Heart left ventricle (tissue), 16 donors: ENCODE data around the gene NID2. TPM values are rescaled to one million over a fixed set of nuclear protein-coding genes. Genes with fewer than 3 reads are reported as not detected.
A peak's percentile ranks its signal among the peaks of the same experiment; 100 is the strongest.

Source experiments
- ATAC-seq, 4 donors: fragments of 200-7000 bp; cut with Tn5 transposase; one replicate each; pipeline ENCODE4 v1.9.1; 2020 to 2022; ENCODE audit warnings: moderate library complexity in 4 of 4, mild to moderate bottlenecking in 3 of 4, moderate number of reproducible peaks in 1 of 4
- DNase-seq, 5 donors: peaks; one replicate each; pipeline ENCODE4 v3.0.0-alpha.2; 2020
- H3K27ac ChIP-seq, 12 donors: fragments of 200-600 bp; sonication (generic) in 4 of 12; one replicate each; pipeline versions ENCODE4 v1.5.0 to v1.8.0; 2016 to 2022; ENCODE audit warnings: mild to moderate bottlenecking in 2 of 12
- H3K27me3 ChIP-seq, 9 donors: fragments of 200-600 bp; sonication (generic) in 2 of 9; one replicate each; pipeline versions ENCODE4 v1.5.1 to v1.8.0; 2016 to 2022; ENCODE audit warnings: mild to moderate bottlenecking in 3 of 9
- H3K36me3 ChIP-seq, 9 donors: fragments of 200-600 bp; sonication (generic) in 2 of 9; one replicate each; pipeline versions ENCODE4 v1.5.0 to v1.8.0; 2018 to 2022; ENCODE audit warnings: mild to moderate bottlenecking in 2 of 9
- H3K4me1 ChIP-seq, 12 donors: fragments of 200-600 bp; sonication (generic) in 4 of 12; one replicate each; pipeline versions ENCODE4 v1.5.0 to v1.8.0; 2016 to 2022; ENCODE audit warnings: mild to moderate bottlenecking in 3 of 12
- H3K4me3 ChIP-seq, 12 donors: fragments of 200-600 bp; sonication (generic) in 4 of 12; one replicate each; pipeline versions ENCODE4 v1.5.0 to v1.8.0; 2017 to 2022; ENCODE audit warnings: mild to moderate bottlenecking in 9 of 12, moderate library complexity in 4 of 12
- H3K9me3 ChIP-seq, 12 donors: fragments of 200-600 bp; sonication (generic) in 4 of 12; one replicate each; pipeline versions ENCODE4 v1.5.0 to v1.8.0; 2016 to 2022; ENCODE audit warnings: mild to moderate bottlenecking in 1 of 12
- CTCF ChIP-seq, 12 donors: fragments of 200-600 bp; sonication (generic) in 4 of 12; IDR thresholded peaks; one replicate each; pipeline versions ENCODE4 v1.5.0 to v1.8.0; 2018 to 2022; ENCODE audit warnings: antibody characterized with exemption in 12 of 12, mild to moderate bottlenecking in 5 of 12
- POLR2A ChIP-seq, 2 donors: fragments of 450-650 bp; IDR thresholded peaks; one replicate each; pipeline ENCODE4 v1.6.1; 2017; ENCODE audit warnings: antibody characterized with exemption in 2 of 2, mild to moderate bottlenecking in 2 of 2, moderate library complexity in 2 of 2
- WGBS, 4 donors: extraction: QIAGEN DNeasy Blood & Tissue Kit in 2 of 4; methylation state at CpG; one replicate each; pipeline versions ENCODE4 v1.1.5 to v1.1.7; 2013 to 2018; 5-methylcytosine and 5-hydroxymethylcytosine counted together
- intact Hi-C, 10 donors: fragments of 100-400 bp; cut with DNase I; formaldehyde crosslinking; loops; one replicate each; pipeline versions ENCODE4 v1.11.1 to v1.14.2; 2022
- polyA plus RNA-seq, 2 donors: library from polyadenylated mRNA; stranded (reverse); fragments of 200-250 nt; gene quantifications; one replicate each; pipeline ENCODE4 v1.2.3, GENCODE V29; 2013
- total RNA-seq, 9 donors: library from RNA; depleted of rRNA in 2 of 9; stranded (reverse); fragments of >200 nt in 2 of 9; fragmentation: NEBNext Ultra II Directional in 3 of 9; extraction: Animal tissue kit (Norgen Biotek cat#: 25700) in 3 of 9; gene quantifications; one replicate each; pipeline versions ENCODE4 v1.1.0 to v1.2.4, GENCODE V29; 2016 to 2023
- donor health status: ischemic (EF 13 %, LVEDD 7.1; RV severe dilation, severe dysfunction).
- donor health status: healthy with polysubstance abuse.
- donor health status: DM: no; HTN: yes; CAD: no.
- donor health status: DM: no; HTN: no; CAD: no.
- donor health status: ischemic (EF 25% LVEDD 6.9; RV normal size, moderate dysfunction).
- donor health status: ischemic (EF 25% LVEDD 5.7; RV mildly dilated, moderate dysfunction).
- donor health status: healthy.
- donor health status: DM: yes; HTN: yes; CAD: no.
- donor health status: ischemic (EF 35%, LVEDD 5.7; RV mildly dilated, moderate dysfunction).
- donor health status: nonischemic (EF 11% LVEDD 7.7; RV severe dilation, severe dysfunction).
- donor health status: DM: yes; HTN: yes; CAD: no.
- donor health status: PGD.
- donor health status: ischemic (EF 29% LVEDD 5.4; RV normal size, mild dysfunction).
- donor health status: nonischemic (EF 23%, LVEDD 6.1; RV moderate dilation, normal function).

Gene NID2
- total and polyA plus RNA-seq, 11 donors, result 17.3 to 77.4 (median 40.6) TPM

DNA sequence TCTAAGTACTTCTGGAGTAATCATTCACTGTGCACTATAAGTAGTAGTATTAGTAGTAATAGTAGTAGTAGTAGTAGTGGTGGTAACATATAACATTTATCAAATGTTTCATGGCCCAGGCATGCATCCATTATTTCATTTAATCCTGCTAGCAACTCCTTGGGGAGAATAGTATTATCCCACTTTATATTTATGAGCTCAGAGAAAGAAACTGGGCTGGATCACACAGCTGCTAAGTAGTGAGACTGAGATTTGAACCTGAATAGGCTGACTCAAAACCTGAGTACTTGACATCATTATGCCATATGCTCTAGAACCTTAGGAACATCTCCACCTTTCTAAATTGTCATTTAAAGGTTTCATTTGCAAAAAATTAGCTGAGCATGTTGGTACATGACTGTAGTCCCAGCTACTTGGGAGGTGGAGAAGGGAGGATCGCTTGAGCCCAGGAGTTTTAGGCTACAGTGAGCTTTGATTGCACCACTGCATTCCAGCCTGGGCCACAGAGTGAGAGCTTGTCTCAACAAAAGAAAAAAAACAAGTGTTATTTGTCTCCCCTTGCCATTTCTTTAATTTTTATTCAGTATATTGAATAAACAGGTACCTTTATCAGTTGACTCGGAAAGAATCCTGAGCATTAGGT, 11.4 kb upstream of the NID2 start:
- H3K4me1 ChIP-seq, result peaks cover 0 to 38% (median 20%) of the 10 kb centered on the region in 12 donors
- peaks cover 0 to 14% (median 6%) of the 10 kb centered on the region in 12 donors for H3K9me3 ChIP-seq
- WGBS, 4 donors, result 82 to 88% (median 85%) methylated on average over 2 of the region's 2 CpGs
- intact Hi-C loops, result loop anchor here in 1 of 10 donors (5.0 kb wide), 1 partner anchor 37 kb away; no protein-coding TSS in a partner anchor
- no peaks in the 10 kb centered on the region for H3K36me3 ChIP-seq
- no peaks in the 10 kb centered on the region for H3K27me3 ChIP-seq
- TF ChIP-seq CTCF (IDR thresholded peaks at IDR 0.05), result no peak
- no peak for TF ChIP-seq POLR2A (IDR thresholded peaks at IDR 0.05)
- no peak for DNase-seq
- ATAC-seq, result peak in 1 of 4 donors; percentile 56
- peak overlapping the region in 3 of 12 donors; percentile 15 to 35 (median 19) for H3K27ac ChIP-seq
- H3K4me3 ChIP-seq, result no peak overlapping the region

DNA sequence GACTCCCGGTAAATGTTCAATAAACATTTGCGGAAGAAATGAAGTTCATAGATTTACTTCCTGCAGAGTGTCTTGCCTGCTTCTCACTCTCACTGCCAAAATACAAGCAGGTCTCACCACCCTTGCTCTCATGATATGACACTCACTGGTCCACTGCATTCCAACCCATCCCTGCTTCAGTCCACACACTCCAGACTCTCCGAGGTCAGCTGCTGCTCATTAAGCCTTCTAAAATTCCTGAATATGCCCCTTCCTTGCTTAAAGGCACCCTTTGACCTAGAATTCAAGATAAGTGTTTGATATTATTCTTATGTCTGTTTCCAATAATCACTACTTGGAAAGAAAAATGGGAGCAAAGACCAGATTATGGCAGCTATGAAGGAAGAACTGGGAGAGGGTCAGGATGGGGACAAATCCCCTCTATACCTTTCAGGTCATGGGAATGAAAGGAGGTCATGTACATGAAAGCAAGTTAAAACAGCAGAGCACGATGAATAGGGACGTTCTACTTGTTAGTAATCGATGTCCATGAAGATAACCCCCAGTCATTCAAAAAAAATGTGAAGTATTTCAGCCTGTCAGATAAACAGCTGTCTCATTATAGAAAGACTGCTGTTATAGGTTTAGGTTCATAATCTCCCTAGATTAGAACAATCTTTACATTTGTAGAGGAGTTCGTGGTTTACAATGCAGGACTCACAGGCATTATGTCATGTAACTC, 10.5 kb upstream of the NID2 start:
- intact Hi-C loops, result loop anchor here in 3 of 10 donors (2.0 to 10.0 kb wide), 3 partner anchors 13 to 48 kb away; no protein-coding TSS in a partner anchor
- Histone ChIP-seq H3K27ac (no peak overlapping the region), H3K9me3 (peaks cover 0 to 7% (median under 1%) of the 10 kb centered on the region in 12 donors), H3K4me3 (no peak overlapping the region), H3K27me3 (no peaks in the 10 kb centered on the region), H3K36me3 (no peaks in the 10 kb centered on the region), H3K4me1 (peaks cover 0 to 38% (median 20%) of the 10 kb centered on the region in 12 donors)
- TF ChIP-seq POLR2A (IDR thresholded peaks at IDR 0.05), result no peak
- TF ChIP-seq CTCF (IDR thresholded peaks at IDR 0.05), result no peak
- DNase-seq (no peak), ATAC-seq (no peak)
- WGBS, 4 donors, result 68 to 74% (median 69%) methylated on average over 7 of the region's 7 CpGs

- 83 to 96% (median 94%) methylated on average over 2 of the region's 2 CpGs for WGBS, 4 donors
- peak overlapping the region in 1 of 12 donors; percentile 20 for H3K27ac ChIP-seq
- intact Hi-C loops, result loop anchor here in 3 of 10 donors (2.0 to 10.0 kb wide), 3 partner anchors 14 to 49 kb away; no protein-coding TSS in a partner anchor
Observed at GRCh38 chr14:52078721-52079120, 9.9 kb upstream of the NID2 start.

More at GRCh38 chr14:52078721-52079120, 9.9 kb upstream of the NID2 start:
- TF ChIP-seq CTCF (IDR thresholded peaks at IDR 0.05), result no peak
- TF ChIP-seq POLR2A (IDR thresholded peaks at IDR 0.05), result no peak
- Histone ChIP-seq H3K9me3 (no peaks in the 10 kb centered on the region), H3K4me1 (peaks cover 0 to 38% (median 20%) of the 10 kb centered on the region in 12 donors), H3K27me3 (no peaks in the 10 kb centered on the region), H3K36me3 (no peaks in the 10 kb centered on the region), H3K4me3 (no peak overlapping the region)
- no peak for DNase-seq
- ATAC-seq, result no peak
